Right renal pelvis (tissue), 4 donors: ENCODE data around the gene AIP. TPM values are rescaled to one million over a fixed set of nuclear protein-coding genes. Genes with fewer than 3 reads are reported as not detected.

ENCODE experiments used
- DNase-seq, 4 donors: peaks; one replicate each; pipeline ENCODE4 v3.0.0-alpha.2; 2013; ENCODE audit warnings: low read depth in 4 of 4, low spot score in 3 of 4, missing footprints in 1 of 4
- polyA plus RNA-seq, 4 donors: library from polyadenylated mRNA; unstranded; fragments of 120-200 nt; gene quantifications; one replicate each; pipeline ENCODE4 v1.2.1, GENCODE V29; 2013; ENCODE audit not compliant: insufficient read length in 4 of 4

AIP gene
- polyA plus RNA-seq, 4 donors, result 55.4 to 71.8 (median 59.1) TPM

DNA sequence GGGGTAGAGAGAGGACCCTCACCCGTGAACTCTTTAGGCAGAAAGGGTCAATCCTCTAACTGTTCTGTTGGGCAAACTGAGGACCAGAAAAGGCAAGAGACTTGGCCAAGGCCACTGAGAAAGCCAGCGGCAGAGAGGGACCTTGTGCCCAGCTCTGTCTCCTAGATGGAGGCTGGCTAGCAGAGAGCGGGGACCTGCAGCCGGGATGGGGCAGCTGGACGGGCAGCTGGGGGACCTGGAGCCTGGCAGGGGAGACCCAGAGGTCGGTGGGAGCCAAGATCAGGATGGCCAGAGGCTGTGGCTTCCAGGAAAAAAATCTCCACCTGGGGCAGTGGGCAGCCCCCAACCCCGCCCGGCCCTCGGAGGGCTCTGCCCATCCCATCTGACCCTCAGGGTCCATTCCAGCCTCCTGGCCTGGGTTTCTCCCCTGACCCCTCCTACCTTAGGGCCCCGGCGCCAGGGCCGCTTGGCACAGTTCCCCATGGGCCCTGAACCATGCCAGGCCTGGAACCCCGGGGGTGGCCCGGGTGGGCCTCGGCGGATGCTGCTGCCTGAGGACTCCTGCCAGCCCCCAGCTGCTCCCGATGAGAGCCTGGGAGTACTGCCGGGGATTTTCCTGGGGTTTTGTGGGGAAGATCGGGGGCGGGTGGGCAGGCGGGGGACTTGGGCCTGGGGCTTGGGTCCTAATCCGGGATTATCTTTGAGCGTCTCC lies 40.2 kb downstream of the AIP start, which contains the start of gene CABP2:
Gene CABP2 (minus strand): TSS at position 603 of the 712 bp plus-strand sequence. CDS start 120 bp downstream, at position 483.
- no peak for DNase-seq

DNA sequence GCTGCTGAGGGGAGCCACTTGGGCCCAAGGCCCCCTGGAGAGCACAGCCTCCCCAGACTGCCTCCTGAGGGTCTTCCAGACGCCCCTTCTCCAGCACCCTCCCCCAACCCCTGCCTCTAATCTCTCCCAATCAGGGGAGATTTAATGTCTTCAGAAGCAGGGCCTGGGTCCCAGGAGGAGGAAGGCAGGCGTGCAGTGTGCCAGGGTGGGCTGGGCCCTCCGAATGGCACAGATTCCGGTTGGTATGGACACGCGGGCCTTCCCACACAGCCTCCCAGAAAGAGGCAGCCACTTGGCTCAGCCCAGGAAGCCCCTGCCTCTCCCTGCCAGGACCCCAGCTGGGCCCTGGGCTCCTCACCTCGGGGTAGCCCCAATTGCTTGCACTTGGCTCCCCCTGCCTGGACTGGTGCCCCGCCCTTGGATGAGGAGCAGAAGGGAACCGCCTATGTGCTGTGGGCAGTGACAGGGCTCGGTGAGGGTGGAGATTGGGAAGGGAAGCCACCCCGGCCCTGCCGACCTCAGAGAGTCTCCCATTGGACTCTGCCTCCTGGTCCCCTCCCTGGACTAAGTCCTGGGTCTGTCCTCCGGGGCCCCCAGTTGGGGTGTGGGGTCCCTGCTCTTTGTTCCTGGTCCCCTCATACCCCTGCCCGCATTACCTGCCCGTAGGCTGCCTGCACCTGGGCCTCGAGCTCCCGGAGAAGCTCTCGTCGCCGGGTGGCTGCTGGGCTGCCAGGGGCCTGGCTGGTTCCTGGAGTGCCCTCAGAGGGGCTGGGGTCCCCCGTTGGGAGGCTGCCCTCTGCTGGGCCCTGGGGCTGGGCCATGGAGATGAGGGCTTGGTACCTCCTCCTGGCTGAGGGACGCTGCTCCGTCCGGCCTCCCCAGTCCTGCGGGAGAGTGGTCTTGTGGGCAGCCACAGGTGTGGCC lies 41.0 kb downstream of the AIP start:
- no peak for DNase-seq

DNA sequence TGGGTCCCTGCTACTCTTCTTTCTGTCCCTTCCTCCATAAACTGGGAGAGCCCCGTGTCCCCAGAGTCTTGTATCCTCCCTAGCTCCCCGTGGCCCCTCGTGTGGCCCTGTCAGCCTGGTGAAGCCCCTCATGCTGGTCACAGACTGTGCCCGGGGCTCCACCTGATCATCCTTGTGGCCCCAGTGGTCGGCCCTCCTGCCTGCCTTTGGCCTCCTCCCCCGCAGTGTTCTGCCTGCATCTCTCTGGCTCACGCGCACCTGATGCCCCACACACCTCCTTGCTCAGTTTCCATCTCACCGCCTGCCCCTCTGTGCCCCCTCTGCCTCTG lies 41.6 kb downstream of the AIP start:
- DNase-seq, result no peak

DNA sequence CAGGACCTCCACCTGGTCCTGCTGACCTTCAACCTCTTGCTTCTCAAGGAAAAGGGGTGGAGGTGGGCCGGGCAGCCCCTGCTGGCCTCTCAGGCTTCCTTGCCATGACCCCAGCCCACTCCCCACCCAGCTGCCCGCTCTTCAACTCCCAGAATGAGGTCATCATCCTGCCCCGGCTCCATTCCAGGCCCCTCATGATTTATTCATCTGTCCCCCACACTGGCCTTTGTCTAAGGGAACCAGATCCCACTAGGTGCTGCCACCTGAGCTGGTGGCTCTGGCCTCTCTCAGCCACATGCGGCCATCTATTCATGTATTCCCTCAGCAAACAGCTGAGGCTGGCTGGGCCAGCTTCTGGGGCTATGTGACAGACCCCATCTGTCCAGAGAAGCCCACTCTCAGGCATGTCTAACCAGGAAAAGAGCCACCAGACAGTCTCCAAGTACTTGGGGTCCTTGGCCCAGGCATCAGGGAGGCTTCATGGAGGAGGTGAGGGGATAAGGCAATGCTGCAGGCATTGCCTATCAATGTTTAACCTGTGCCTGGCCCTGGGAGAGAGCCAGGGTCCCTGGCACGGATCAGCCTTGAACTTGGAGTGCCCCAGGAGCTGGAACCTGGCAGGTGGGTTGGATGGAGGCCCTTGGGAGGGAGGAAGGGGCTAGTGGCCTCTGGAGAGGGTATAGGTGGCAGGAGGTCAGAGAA lies 42.6 kb downstream of the AIP start:
- DNase-seq, result no peak

DNA sequence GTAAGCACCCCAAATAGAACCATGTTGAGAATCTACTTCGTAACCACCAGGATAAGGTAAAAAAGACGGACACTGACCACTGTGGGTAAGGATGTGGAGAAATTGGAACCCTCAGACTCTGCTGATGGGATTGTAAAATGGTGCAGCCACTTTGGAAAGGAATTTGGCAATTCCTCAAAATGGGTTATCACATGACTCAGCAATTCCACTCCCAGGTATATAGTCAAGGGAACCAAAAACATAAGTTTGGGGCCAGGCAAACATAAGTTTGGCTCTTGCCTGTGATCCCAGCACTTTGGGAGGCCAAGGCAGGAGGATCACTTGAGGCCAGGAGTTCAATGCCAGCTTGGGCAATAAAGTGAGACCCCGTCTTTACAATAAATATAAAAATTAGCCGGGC lies 45.5 kb downstream of the AIP start:
- DNase-seq, result no peak

DNA sequence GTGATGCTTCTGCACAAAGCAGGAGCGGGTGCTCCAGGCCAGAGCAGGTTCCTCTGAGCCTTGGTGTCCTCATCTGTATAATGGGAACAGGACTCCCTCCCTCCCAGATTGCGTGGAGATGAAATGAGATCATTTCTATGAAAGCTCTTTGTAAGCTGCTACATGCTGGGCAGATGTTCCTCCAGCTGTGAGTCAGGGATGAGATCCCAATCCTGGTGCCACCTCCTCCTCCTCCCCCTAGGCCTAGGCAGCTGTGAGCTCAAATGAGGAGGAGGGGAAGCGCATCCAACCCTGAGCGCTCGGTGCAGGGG lies 47.4 kb downstream of the AIP start:
- no peak for DNase-seq

DNA sequence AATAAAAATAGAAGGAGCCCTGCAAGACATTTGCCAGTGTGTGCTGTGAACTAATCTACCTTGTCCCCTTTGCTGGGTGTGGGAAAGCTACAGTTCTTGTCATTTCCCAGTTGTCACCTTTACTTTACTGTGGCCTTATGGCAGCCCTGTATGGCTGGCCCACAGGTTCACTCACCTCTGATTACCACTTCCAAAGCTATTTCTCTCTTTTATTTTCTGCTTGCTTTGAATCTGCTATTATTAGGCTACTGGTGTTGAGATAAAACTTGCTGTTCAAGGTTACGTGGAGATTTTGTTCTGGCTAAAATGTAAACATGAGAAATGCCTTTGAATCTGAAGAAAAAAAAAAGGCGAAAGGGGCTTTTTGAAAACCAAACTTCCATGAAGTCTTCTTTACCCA lies 50.1 kb downstream of the AIP start:
- DNase-seq, result no peak

DNA sequence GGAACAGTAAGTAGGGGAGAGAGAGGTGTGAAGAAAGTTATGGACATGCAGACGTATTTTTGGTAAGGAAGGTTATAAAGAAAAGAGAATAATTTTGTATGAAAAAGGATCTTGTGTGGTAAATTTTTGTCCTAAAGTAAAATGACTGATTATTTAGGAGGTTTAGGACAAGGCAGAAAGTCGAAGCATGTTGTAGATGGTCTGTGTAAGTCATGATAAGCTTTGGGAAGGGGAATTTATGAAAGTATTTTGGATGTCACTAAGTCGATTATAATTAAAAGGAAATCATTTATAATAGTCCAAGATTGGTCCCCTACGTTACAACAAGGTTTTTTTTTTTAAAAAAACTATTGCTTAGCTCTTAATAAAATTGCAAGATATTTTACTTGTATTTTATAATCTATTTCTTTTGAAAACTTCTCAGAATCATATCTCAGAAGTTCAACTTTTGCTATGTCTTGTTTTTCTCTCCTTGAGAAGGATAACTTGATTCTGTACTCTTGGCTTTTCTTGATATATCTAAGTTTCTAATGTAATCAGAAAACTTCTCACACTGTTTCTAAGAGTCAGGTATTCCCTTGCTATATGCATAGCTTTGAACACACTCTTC lies 51.3 kb downstream of the AIP start:
- DNase-seq, result no peak

DNA sequence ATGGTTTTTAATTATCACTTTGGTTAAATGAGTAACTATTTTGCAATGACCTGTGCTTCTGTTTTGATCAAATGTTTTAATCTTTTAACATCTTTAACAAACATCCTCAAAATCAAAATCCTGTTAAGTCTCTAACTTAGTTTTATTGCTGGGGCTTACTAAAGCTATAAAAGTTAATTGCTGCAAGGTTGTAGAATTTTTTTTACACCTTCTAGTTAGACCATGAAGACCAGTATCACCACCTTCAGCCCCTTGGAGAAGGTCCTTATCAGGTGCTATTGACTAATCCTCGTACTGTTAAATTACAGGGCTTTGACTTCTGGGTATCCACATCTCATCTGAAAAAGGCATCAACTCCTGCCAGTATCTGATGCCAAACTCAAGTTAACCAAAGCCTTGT lies 52.7 kb downstream of the AIP start:
- no peak for DNase-seq

DNA sequence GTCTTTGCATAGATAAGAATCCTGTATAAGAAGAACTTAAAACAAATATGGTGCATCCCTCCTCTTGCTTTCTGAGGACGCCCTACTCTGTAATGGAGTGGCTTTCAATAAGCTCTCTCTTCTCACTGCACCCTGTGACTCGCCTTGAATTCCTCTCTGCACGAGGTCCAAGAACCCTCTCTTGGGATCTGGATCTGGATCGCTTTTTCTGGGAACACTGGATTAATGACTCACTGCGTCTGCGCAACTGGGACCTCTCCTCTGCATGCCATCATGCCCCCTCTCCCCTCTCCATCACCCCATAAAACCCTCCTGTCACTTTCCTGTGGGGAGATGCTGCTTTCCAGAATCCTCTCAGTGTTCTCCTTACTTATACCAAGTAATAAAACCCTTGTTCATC lies 55.5 kb downstream of the AIP start:
- DNase-seq, result no peak

DNA sequence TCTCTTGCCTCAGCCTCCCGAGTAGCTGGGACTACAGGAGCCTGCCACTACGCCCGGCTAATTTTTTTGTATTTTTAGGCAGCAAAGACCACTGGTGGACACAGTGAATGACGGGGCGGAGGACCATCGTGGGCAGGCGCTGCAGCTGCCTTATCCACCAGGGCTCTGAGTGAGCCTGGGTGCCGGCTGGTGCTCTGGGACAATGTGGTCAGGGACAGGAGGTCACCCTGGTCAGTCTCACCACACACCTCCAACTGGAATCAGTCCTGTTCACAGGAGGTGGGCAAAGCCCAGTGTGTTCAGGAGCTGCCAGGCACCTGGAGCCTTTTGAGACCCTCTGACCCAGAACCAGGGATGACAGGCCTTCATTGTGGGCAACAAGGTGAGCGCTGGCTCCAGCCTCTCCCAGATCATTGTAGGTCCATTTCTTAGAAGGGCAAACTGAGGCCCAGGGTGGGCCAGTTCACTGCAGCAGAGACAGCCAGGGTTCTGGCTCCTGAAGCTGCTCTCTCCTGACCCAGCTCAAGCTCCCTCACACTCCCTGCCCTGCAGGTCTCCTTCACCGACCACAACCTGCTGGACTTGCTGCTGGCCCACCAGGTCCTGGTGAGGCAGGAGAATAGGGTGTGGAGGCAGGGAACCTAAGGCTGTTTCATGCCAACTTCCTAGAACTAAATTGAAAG lies 56.1 kb downstream of the AIP start:
- no peak for DNase-seq

DNA sequence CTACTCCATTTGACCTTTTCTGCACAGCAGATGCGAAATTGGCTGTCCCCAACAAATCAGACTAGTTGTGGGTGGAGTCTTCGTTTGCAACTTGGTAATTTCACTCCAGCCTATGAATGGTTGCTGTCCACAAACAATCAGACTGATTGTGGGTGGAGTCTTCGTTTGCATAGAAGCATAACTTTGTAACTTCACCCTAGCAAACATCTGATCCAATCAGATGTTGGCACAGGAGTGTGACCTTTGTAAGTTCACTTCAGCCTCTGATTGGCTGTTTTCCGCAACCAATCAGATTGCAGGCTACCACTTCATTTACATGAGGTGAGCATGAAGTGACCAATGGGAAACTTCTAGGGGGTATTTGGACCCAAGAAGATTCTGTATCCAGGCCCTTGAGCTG lies 56.7 kb downstream of the AIP start:
- DNase-seq, result no peak

Other genes with a start within 250 kb of the AIP start
- 10 to 100 TPM; 45.6 to 65.0 (median 49.0) TPM for gene GRK2, start 216.6 kb upstream of the AIP start, polyA plus RNA-seq
- gene ANKRD13D, start 193.7 kb upstream of the AIP start, polyA plus RNA-seq, result 10 to 100 TPM; 21.3 to 32.9 (median 27.4) TPM
- 10 to 100 TPM; 24.3 to 32.3 (median 24.6) TPM for gene SSH3, start 179.5 kb upstream of the AIP start, polyA plus RNA-seq
- 10 to 100 TPM; 18.7 to 36.1 (median 23.9) TPM for gene POLD4, start 129.5 kb upstream of the AIP start, polyA plus RNA-seq
- 1 to 10 TPM; 4.5 to 6.3 (median 5.1) TPM for gene CLCF1, start 109.4 kb upstream of the AIP start, polyA plus RNA-seq
- gene RAD9A, start 91.0 kb upstream of the AIP start, polyA plus RNA-seq, result 10 to 100 TPM; 20.1 to 27.3 (median 21.6) TPM
- gene PPP1CA, start 81.2 kb upstream of the AIP start, polyA plus RNA-seq, result 100 to 1,000 TPM; 146 to 188 (median 155) TPM
- gene TBC1D10C, start 78.9 kb upstream of the AIP start, polyA plus RNA-seq, result 1 to 10 TPM; 3.3 to 7.6 (median 5.1) TPM
- gene CARNS1, start 67.3 kb upstream of the AIP start, polyA plus RNA-seq, result 1 to 10 TPM; 1.7 to 2.5 (median 2.3) TPM
- 10 to 100 TPM; 44.3 to 51.8 (median 45.4) TPM for gene RPS6KB2, start 54.5 kb upstream of the AIP start, polyA plus RNA-seq
- 1 to 10 TPM in 3 of 4 donors, under 1 TPM in 1; 0.96 to 2.7 (median 1.4) TPM for gene PTPRCAP, start 45.3 kb upstream of the AIP start, polyA plus RNA-seq
- 10 to 100 TPM; 61.7 to 88.8 (median 66.6) TPM for gene CORO1B, start 39.5 kb upstream of the AIP start, polyA plus RNA-seq
- gene GPR152, start 30.3 kb upstream of the AIP start, polyA plus RNA-seq, result not detected
- gene CABP4, start 27.7 kb upstream of the AIP start, polyA plus RNA-seq, result under 1 TPM; 0.20 to 0.74 (median 0.41) TPM
- 10 to 100 TPM; 43.8 to 73.6 (median 49.3) TPM for gene TMEM134, start 13.8 kb upstream of the AIP start, polyA plus RNA-seq
- 10 to 100 TPM; 25.7 to 43.7 (median 32.1) TPM for gene PITPNM1, start 22.3 kb downstream of the AIP start, polyA plus RNA-seq
- gene CDK2AP2, start 25.1 kb downstream of the AIP start, polyA plus RNA-seq, result 10 to 100 TPM; 41.6 to 75.9 (median 49.0) TPM
- under 1 TPM in 2 of 4 donors, not detected in 2; 0.19 to 0.61 TPM for gene CABP2, start 40.4 kb downstream of the AIP start, polyA plus RNA-seq
- gene GSTP1, start 100.8 kb downstream of the AIP start, polyA plus RNA-seq, result 1,000 to 10,000 TPM in 1 of 4 donors, 100 to 1,000 TPM in 3; 756 to 1,003 (median 789) TPM
- 100 to 1,000 TPM; 168 to 207 (median 184) TPM for gene NDUFV1, start 123.9 kb downstream of the AIP start, polyA plus RNA-seq
- 1 to 10 TPM; 5.0 to 8.4 (median 6.8) TPM for gene NUDT8, start 146.9 kb downstream of the AIP start, polyA plus RNA-seq
- under 1 TPM in 2 of 4 donors, not detected in 2; 0.04 to 0.11 TPM for gene TBX10, start 156.7 kb downstream of the AIP start, polyA plus RNA-seq
- gene ACY3, start 167.7 kb downstream of the AIP start, polyA plus RNA-seq, result 10 to 100 TPM; 21.4 to 39.0 (median 26.7) TPM
- gene ALDH3B2, start 191.6 kb downstream of the AIP start, polyA plus RNA-seq, result 1 to 10 TPM; 1.9 to 4.8 (median 3.1) TPM